K562 (cell line): ENCODE data around the gene CLDN5. TPM values are rescaled to one million over a fixed set of nuclear protein-coding genes. Genes with fewer than 3 reads are reported as not detected.

ENCODE experiments used
- ATAC-seq: fragments of 200-7000 bp; cut with Tn5 transposase; 3 replicates; pipeline ENCODE4 v1.9.1; 2020; ENCODE audit warnings: moderate library complexity
- BruUV-seq: library from RNA; stranded (reverse); fragments of 400-500 nt; replicated peaks from 2 replicates; lab custom pipeline; 2021; lab: Mats Ljungman, UMichigan
- CTCF ChIA-PET: fragments of 300-600 bp; formaldehyde crosslinking; extraction: SDS; loops from one replicate; lab custom pipeline; 2021; ENCODE audit warnings: low intra/inter-chr PET ratio; lab: Yijun Ruan, JAX
- POLR2A ChIA-PET: fragments of 300-600, 350-650 bp; sonication (Branson Sonifier 250); formaldehyde crosslinking; extraction: SDS; loops from one replicate; lab custom pipeline; 2021; ENCODE audit warnings: antibody characterized with exemption, inconsistent platforms; lab: Yijun Ruan, JAX
- DNase-seq, 4 experiments: peaks; one replicate each; pipeline versions ENCODE4 v3.0.0 to v3.0.0-alpha.2; 2011 to 2018; ENCODE audit warnings: low spot score in 3 of 4, mixed read lengths in 3 of 4; ENCODE audit errors: extremely low read depth in 1 of 4
- FAIRE-seq: peaks from 2 replicates; lab custom pipeline; 2011; peaks lifted over from hg19 to GRCh38; lab: Jason Lieb, UNC
- H2AFZ ChIP-seq: 2 replicates; pipeline ENCODE4 v1.6.0; 2011; ENCODE audit warnings: low read depth, low read length, control low read depth, inconsistent platforms
- H3K27ac ChIP-seq: fragments of 200-600 bp; 3 replicates; pipeline ENCODE4 v1.8.0; 2011; ENCODE audit warnings: low read depth, mild to moderate bottlenecking, control low read depth, inconsistent platforms, low read length, moderate library complexity, mixed read lengths; ENCODE audit errors: extremely low read depth
- H3K27me3 ChIP-seq, 2 experiments: fragments of 300-600 bp in 1 of 2; 2 replicates in 1 of 2; 3 replicates in 1 of 2; pipeline versions ENCODE4 v1.6.0 to v1.8.0; 2011; ENCODE audit warnings: inconsistent platforms in 2 of 2, low read length in 2 of 2, mild to moderate bottlenecking in 1 of 2, mixed read lengths in 1 of 2, moderate library complexity in 1 of 2; ENCODE audit not compliant: control insufficient read depth in 2 of 2, insufficient read depth in 2 of 2
- H3K36me3 ChIP-seq: fragments of 300-600 bp; 3 replicates; pipeline ENCODE4 v1.8.0; 2011; ENCODE audit warnings: mild to moderate bottlenecking, low read length, inconsistent platforms; ENCODE audit not compliant: control insufficient read depth, insufficient read depth
- H3K4me1 ChIP-seq, 2 experiments: fragments of 200-600 bp in 1 of 2; replicated peaks in 1 of 2; 2 replicates in 1 of 2; 3 replicates in 1 of 2; pipeline versions ENCODE4 v1.5.1 to v1.8.0; 2011; ENCODE audit warnings: inconsistent platforms in 2 of 2, low read length in 2 of 2, mild to moderate bottlenecking in 1 of 2, mixed read lengths in 1 of 2, moderate library complexity in 1 of 2; ENCODE audit not compliant: control insufficient read depth in 2 of 2, insufficient read depth in 2 of 2
- H3K4me2 ChIP-seq: 2 replicates; pipeline ENCODE4 v1.6.1; 2011; ENCODE audit warnings: low read length, control low read depth, inconsistent platforms, mixed read lengths; ENCODE audit not compliant: insufficient read depth
- H3K4me3 ChIP-seq: fragments of 200-600 bp; sonication (generic), shearing (Covaris generic); 2 replicates; pipeline ENCODE4 v1.5.1; 2016; ENCODE audit warnings: control low read depth, inconsistent platforms
- H3K79me2 ChIP-seq: fragments of 200-600 bp; 3 replicates; pipeline ENCODE4 v1.8.0; 2011; ENCODE audit warnings: low read length, inconsistent platforms; ENCODE audit not compliant: control insufficient read depth, insufficient read depth
- H3K9ac ChIP-seq, 2 experiments: 2 replicates each; pipeline versions ENCODE4 v1.6.0 to v1.6.1; 2011; ENCODE audit warnings: low read depth in 2 of 2, low read length in 2 of 2, control low read depth in 1 of 2, inconsistent platforms in 1 of 2, mild to moderate bottlenecking in 1 of 2, mixed read lengths in 1 of 2; ENCODE audit not compliant: insufficient read depth in 1 of 2
- H3K9me1 ChIP-seq: one replicate; pipeline ENCODE4 v1.6.0; 2011; ENCODE audit warnings: inconsistent platforms, mild to moderate bottlenecking, low read length, moderate library complexity; ENCODE audit not compliant: control insufficient read depth, insufficient read depth
- H3K9me3 ChIP-seq: replicated peaks from 2 replicates; pipeline ENCODE4 v1.5.1; 2011; ENCODE audit warnings: low read depth, low read length, inconsistent platforms; ENCODE audit not compliant: control insufficient read depth, insufficient read depth
- H4K20me1 ChIP-seq: replicated peaks from 2 replicates; pipeline ENCODE4 v1.6.1; 2011; ENCODE audit warnings: low read length, inconsistent platforms, mixed read lengths; ENCODE audit not compliant: control insufficient read depth, insufficient read depth
- ATF1 ChIP-seq, 2 experiments: fragments of 450-650 bp in 1 of 2; IDR thresholded peaks; 2 replicates each; pipeline ENCODE4 v1.6.1; 2016; ENCODE audit warnings: missing compliant biosample characterization in 1 of 2, missing genetic modification characterization in 1 of 2
- DDX20 ChIP-seq: fragments of 450-650 bp; IDR thresholded peaks from 2 replicates; pipeline ENCODE4 v1.6.1; 2016; ENCODE audit warnings: missing genetic modification characterization, low read depth, mild to moderate bottlenecking, missing compliant biosample characterization, moderate library complexity
- ESRRA ChIP-seq: fragments of 450-650 bp; IDR thresholded peaks from 2 replicates; pipeline ENCODE4 v1.6.1; 2014; ENCODE audit warnings: low read depth, mild to moderate bottlenecking, moderate library complexity, borderline replicate concordance
- KDM4B ChIP-seq, 2 experiments: fragments of 450-650 bp in 1 of 2; sonication (generic) in 1 of 2; IDR thresholded peaks; 2 replicates each; pipeline ENCODE4 v1.6.1; 2016 to 2017; ENCODE audit warnings: borderline replicate concordance in 2 of 2, antibody characterized with exemption in 1 of 2, low read depth in 1 of 2, mild to moderate bottlenecking in 1 of 2
- SRF ChIP-seq, 2 experiments: fragments of 250-450, 450-650 bp in 1 of 2; sonication (Bioruptor Pico) in 1 of 2; sonication (generic) in 1 of 2; formaldehyde crosslinking; IDR thresholded peaks; 2 replicates each; pipeline versions ENCODE4 v1.5.0 to v1.5.1; 2020 to 2022; ENCODE audit warnings: mild to moderate bottlenecking in 1 of 2, missing genetic modification reagents in 1 of 2
- TEAD4 ChIP-seq, 2 experiments: sonication (generic) in 1 of 2; formaldehyde crosslinking in 1 of 2; IDR thresholded peaks; 2 replicates each; pipeline versions ENCODE4 v1.6.1 to v1.8.0; 2012 to 2022; ENCODE audit warnings: borderline replicate concordance in 1 of 2, inconsistent platforms in 1 of 2, low read length in 1 of 2, mild to moderate bottlenecking in 1 of 2, missing genetic modification reagents in 1 of 2
- YY1 ChIP-seq, 3 experiments: IDR thresholded peaks; 2 replicates each; pipeline ENCODE4 v1.6.1; 2011; ENCODE audit warnings: low read length in 2 of 3, mild to moderate bottlenecking in 2 of 3, moderate library complexity in 2 of 3, borderline replicate concordance in 1 of 3, control low read depth in 1 of 3, low read depth in 1 of 3; ENCODE audit not compliant: insufficient read depth in 3 of 3, insufficient replicate concordance in 2 of 3, control insufficient read depth in 1 of 3, insufficient read length in 1 of 3; ENCODE audit errors: extremely low read depth in 1 of 3
- ZFP36 ChIP-seq: fragments of 150-350 bp; IDR thresholded peaks from 2 replicates; pipeline ENCODE4 v1.6.1; 2018; ENCODE audit warnings: low read length, low read depth; ENCODE audit not compliant: partially characterized antibody
- ZNF57 ChIP-seq: fragments of 450-650 bp; formaldehyde crosslinking; IDR thresholded peaks from 2 replicates; pipeline ENCODE4 v1.4.0; 2020; ENCODE audit warnings: mild to moderate bottlenecking, moderate library complexity
- whole genome bisulfite sequencing: fragments of 100-300 bp; shearing (Covaris generic); methylation state at CpG from one replicate; pipeline ENCODE4 v1.1.6; 2016; ENCODE audit warnings: low coverage, mixed read lengths; ENCODE audit not compliant: insufficient coverage; ENCODE audit errors: missing lambda C conversion rate; 5-methylcytosine and 5-hydroxymethylcytosine counted together
- in situ Hi-C: fragments of 300-500 bp; cut with MboI; formaldehyde crosslinking; loops from 4 replicates; pipeline ENCODE4 v1.15.0; 2018; ENCODE audit warnings: inconsistent platforms, mixed read lengths
- intact Hi-C: fragments of 100-400 bp; cut with micrococcal nuclease; formaldehyde crosslinking; loops from 2 replicates; pipeline ENCODE4 v1.14.2; 2022
- polyA plus RNA-seq, 8 experiments: library from polyadenylated mRNA; depleted of rRNA in 4 of 8; stranded (reverse) in 5 of 8; unstranded in 3 of 8; fragments of >200 nt; fragmentation: Nextera tagmentation in 2 of 8; fragmentation: Illumina TruSeq in 1 of 8; extraction: Ambion mirVana in 2 of 8; extraction: Trizol in 1 of 8; gene quantifications; 2 replicates each; pipeline versions ENCODE4 v1.2.1 to v1.2.3, GENCODE V29; 2011 to 2014; ENCODE audit warnings: inconsistent platforms in 1 of 8, missing spikeins in 1 of 8
- total RNA-seq, 7 experiments: library from RNA; depleted of rRNA in 6 of 7; stranded (reverse); fragments of >200 nt in 6 of 7; fragmentation: Illumina TruSeq in 2 of 7; extraction: Trizol in 2 of 7; gene quantifications; 2 replicates each; pipeline versions ENCODE4 v1.2.1 to v1.2.3, GENCODE V29; 2011 to 2021; ENCODE audit warnings: low replicate concordance in 1 of 7
- TF ChIP-seq, protein P1 (sequence below): fragments of 250-450 bp; sonication (Bioruptor Pico); IDR thresholded peaks from 2 replicates; pipeline ENCODE4 v1.4.0; 2020; ENCODE audit warnings: mild to moderate bottlenecking, moderate library complexity
- TF ChIP-seq, protein P2 (sequence below): sonication (generic); formaldehyde crosslinking; IDR thresholded peaks from 2 replicates; pipeline ENCODE4 v1.5.0; 2020; ENCODE audit warnings: missing genetic modification reagents
- TF ChIP-seq, protein P3 (sequence below), 2 experiments: fragments of 250-450 bp in 1 of 2; fragments of 450-650 bp in 1 of 2; sonication (Bioruptor Pico) in 1 of 2; IDR thresholded peaks; 2 replicates each; pipeline versions ENCODE4 v1.6.1 to v1.8.0; 2016 to 2021; ENCODE audit warnings: mild to moderate bottlenecking in 2 of 2, moderate library complexity in 2 of 2, missing compliant biosample characterization in 1 of 2, missing genetic modification characterization in 1 of 2

CLDN5 gene
- total and polyA plus RNA-seq, 9 of the 15 experiments (the other 6 are each of a cell fraction or from before 2014, with no cell fraction given) = 0.20 TPM; not detected in 8

DNA sequence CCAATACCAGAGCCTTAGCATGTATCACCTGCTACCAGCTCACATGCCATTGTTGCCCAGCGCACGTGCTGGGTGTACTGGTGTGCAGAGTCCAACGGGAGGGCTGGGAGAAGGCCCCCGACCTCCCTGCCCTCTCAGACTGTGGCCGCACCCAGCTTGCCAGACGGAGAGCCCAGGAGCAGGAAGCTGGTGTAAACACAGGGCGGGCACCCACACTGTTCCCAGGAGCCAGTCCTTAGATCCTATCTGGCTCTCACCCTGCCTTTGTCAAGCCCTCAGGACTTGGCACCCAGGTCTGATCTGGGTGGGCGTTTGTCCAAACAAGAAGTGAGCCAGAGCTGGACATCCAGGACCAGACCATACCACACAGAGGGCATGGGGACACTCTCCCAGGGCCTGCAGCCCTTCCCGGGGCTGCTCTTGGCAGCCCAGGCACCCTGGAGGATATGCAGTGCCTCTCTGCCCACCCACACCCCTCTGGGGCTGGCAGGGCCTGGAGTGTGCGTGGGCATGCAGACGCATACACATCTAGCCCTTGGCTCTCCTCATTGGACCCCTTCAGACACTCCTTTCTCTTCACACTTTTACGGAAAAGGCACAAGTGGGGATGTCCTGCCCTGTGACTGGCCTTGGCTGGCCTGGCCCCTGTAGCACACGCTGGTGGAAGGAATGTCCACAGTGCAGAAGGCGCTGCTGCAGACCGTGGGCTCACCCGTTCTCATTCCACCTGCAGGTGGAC is 19.9 kb upstream of the CLDN5 start:
- POLR2A ChIA-PET = interaction anchor here (0.6 to 1.2 kb wide), 8 partner anchors 10 to 101 kb away, joined by 3 to 5 read pairs (median 4); no protein-coding TSS in a partner anchor
- CTCF ChIA-PET = no interaction called here
- H3K4me3 ChIP-seq = no peak overlapping the region
- TF ChIP-seq KDM4B (IDR thresholded peaks at IDR 0.05; ENCODE audit: borderline replicate concordance in 2 of 2, low read depth in 1 of 2) = no peak
- TF ChIP-seq YY1 (IDR thresholded peaks at IDR 0.05; ENCODE audit: borderline replicate concordance in 1 of 3, control insufficient read depth in 1 of 3, extremely low read depth in 1 of 3, insufficient read depth in 3 of 3, insufficient read length in 1 of 3, insufficient replicate concordance in 2 of 3, low read depth in 1 of 3, low read length in 2 of 3) = no peak
- TF ChIP-seq ZNF57 (CRISPR knock-in tag) = no peak
- TF ChIP-seq, protein P1, sequence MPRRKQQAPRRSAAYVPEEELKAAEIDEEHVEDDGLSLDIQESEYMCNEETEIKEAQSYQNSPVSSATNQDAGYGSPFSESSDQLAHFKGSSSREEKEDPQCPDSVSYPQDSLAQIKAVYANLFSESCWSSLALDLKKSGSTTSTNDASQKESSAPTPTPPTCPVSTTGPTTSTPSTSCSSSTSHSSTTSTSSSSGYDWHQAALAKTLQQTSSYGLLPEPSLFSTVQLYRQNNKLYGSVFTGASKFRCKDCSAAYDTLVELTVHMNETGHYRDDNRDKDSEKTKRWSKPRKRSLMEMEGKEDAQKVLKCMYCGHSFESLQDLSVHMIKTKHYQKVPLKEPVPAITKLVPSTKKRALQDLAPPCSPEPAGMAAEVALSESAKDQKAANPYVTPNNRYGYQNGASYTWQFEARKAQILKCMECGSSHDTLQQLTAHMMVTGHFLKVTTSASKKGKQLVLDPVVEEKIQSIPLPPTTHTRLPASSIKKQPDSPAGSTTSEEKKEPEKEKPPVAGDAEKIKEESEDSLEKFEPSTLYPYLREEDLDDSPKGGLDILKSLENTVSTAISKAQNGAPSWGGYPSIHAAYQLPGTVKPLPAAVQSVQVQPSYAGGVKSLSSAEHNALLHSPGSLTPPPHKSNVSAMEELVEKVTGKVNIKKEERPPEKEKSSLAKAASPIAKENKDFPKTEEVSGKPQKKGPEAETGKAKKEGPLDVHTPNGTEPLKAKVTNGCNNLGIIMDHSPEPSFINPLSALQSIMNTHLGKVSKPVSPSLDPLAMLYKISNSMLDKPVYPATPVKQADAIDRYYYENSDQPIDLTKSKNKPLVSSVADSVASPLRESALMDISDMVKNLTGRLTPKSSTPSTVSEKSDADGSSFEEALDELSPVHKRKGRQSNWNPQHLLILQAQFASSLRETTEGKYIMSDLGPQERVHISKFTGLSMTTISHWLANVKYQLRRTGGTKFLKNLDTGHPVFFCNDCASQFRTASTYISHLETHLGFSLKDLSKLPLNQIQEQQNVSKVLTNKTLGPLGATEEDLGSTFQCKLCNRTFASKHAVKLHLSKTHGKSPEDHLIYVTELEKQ = no peak
- no peak for TF ChIP-seq ZFP36
- TF ChIP-seq TEAD4 (IDR thresholded peaks at IDR 0.05; ENCODE audit: low read length) = no peak
- TF ChIP-seq TEAD4 (CRISPR knock-in tag; IDR thresholded peaks at IDR 0.05; ENCODE audit: borderline replicate concordance) = 0 out of 2 replicates have a peak, but pooled peaks have one; percentile 10
- TF ChIP-seq, protein P2, sequence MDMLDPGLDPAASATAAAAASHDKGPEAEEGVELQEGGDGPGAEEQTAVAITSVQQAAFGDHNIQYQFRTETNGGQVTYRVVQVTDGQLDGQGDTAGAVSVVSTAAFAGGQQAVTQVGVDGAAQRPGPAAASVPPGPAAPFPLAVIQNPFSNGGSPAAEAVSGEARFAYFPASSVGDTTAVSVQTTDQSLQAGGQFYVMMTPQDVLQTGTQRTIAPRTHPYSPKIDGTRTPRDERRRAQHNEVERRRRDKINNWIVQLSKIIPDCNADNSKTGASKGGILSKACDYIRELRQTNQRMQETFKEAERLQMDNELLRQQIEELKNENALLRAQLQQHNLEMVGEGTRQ (CRISPR knock-in tag) = no peak
- no peak for TF ChIP-seq DDX20 (tag)
- TF ChIP-seq, protein P3, sequence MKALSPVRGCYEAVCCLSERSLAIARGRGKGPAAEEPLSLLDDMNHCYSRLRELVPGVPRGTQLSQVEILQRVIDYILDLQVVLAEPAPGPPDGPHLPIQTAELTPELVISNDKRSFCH (CRISPR knock-in tag; IDR thresholded peaks at IDR 0.05) = no peak
- TF ChIP-seq, protein P3 (tag; IDR thresholded peaks at IDR 0.05) = 0 out of 2 replicates have a peak, but pooled peaks have one; percentile 12
- no peak for TF ChIP-seq ESRRA
- TF ChIP-seq ATF1 (CRISPR knock-in tag; IDR thresholded peaks at IDR 0.05) = 0 out of 2 replicates have a peak, but pooled peaks have one; percentile 9
- TF ChIP-seq ATF1 (tag; IDR thresholded peaks at IDR 0.05) = no peak
- no peak for TF ChIP-seq SRF (CRISPR knock-in tag; IDR thresholded peaks at IDR 0.05)

More for the DNA sequence above, 19.9 kb upstream of the CLDN5 start:
- H3K4me1 ChIP-seq = peaks cover 0 to 6% of the 10 kb centered on the region in 2 experiments; a peak in 1 of 5 replicates
- WGBS = 2% methylated on average over 16 of the region's 16 CpGs
- 0 out of 2 replicates have a peak, but pooled peaks cover 10% of the 10 kb centered on the region for H4K20me1 ChIP-seq
- in situ Hi-C loops = no loop called here
- peak; percentile 34 for ATAC-seq
- no peaks in the 10 kb centered on the region for H3K79me2 ChIP-seq
- H3K4me2 ChIP-seq = no peak overlapping the region
- H3K27me3 ChIP-seq = peaks cover 70 to 84% of the 10 kb centered on the region in 2 experiments
- no peak for FAIRE-seq
- H3K9me3 ChIP-seq = no peaks in the 10 kb centered on the region
- H2AFZ ChIP-seq = no peak overlapping the region
- intact Hi-C loops = no loop called here
- no peaks in the 10 kb centered on the region for H3K36me3 ChIP-seq
- BruUV-seq = no TSS peak
- no peak overlapping the region for H3K27ac ChIP-seq
- peak in 2 of 4 experiments; percentile 17 to 22 for DNase-seq
- H3K9ac ChIP-seq = peak overlapping the region in 1 of 2 experiments; percentile 10; a peak in 1 of 4 replicates
- H3K9me1 ChIP-seq = no peaks in the 10 kb centered on the region
